ENCODE data around the gene PDS5A.

DNA sequence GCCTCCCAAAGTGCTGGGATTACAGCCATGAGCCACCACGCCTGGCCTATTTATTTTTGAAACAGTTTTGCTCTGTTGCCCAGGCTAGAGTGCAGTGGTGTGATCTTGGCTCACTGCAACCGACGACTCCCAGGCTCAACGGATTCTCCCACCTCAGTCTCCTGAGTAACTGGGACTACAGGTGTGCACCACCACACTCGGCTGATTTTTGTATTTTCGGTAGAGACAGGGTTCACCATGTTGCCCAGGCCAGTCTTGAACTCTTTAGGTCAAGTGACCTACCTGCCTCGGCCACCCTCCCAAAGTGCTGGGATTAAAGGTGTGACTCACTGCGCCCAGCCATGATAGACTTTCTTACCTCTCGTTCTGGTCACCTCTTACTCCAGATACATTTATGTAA lies 155.8 kb downstream of the PDS5A start:
- TF ChIP-seq, protein P1, sequence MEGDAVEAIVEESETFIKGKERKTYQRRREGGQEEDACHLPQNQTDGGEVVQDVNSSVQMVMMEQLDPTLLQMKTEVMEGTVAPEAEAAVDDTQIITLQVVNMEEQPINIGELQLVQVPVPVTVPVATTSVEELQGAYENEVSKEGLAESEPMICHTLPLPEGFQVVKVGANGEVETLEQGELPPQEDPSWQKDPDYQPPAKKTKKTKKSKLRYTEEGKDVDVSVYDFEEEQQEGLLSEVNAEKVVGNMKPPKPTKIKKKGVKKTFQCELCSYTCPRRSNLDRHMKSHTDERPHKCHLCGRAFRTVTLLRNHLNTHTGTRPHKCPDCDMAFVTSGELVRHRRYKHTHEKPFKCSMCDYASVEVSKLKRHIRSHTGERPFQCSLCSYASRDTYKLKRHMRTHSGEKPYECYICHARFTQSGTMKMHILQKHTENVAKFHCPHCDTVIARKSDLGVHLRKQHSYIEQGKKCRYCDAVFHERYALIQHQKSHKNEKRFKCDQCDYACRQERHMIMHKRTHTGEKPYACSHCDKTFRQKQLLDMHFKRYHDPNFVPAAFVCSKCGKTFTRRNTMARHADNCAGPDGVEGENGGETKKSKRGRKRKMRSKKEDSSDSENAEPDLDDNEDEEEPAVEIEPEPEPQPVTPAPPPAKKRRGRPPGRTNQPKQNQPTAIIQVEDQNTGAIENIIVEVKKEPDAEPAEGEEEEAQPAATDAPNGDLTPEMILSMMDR (IDR thresholded peaks at IDR 0.05): no peak
- no peak for TF ChIP-seq POLR2A (IDR thresholded peaks at IDR 0.05)
